ENCODE results near the gene DNM3.

DNA sequence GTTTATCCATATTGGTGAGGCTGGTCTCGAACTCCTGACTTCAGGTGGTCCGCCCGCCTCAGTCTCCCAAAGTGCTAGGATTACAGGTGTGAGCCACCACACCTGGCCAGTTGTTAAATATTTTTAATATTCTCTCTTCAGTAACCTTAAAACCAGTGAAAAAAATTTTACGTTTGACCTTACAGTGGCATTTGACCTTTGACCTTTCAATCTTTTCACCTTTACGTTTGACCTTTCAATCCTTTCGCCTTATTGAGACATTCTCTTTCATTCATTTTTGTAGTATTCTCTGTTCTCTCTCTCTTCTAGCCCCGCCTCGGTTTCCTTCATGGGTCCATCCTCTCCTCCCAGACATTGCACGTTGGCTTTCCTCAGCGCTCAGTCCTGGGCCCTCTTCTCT lies 277.9 kb downstream of the DNM3 start:
- TF ChIP-seq, protein P1, sequence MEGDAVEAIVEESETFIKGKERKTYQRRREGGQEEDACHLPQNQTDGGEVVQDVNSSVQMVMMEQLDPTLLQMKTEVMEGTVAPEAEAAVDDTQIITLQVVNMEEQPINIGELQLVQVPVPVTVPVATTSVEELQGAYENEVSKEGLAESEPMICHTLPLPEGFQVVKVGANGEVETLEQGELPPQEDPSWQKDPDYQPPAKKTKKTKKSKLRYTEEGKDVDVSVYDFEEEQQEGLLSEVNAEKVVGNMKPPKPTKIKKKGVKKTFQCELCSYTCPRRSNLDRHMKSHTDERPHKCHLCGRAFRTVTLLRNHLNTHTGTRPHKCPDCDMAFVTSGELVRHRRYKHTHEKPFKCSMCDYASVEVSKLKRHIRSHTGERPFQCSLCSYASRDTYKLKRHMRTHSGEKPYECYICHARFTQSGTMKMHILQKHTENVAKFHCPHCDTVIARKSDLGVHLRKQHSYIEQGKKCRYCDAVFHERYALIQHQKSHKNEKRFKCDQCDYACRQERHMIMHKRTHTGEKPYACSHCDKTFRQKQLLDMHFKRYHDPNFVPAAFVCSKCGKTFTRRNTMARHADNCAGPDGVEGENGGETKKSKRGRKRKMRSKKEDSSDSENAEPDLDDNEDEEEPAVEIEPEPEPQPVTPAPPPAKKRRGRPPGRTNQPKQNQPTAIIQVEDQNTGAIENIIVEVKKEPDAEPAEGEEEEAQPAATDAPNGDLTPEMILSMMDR (IDR thresholded peaks at IDR 0.05), result no peak
- no peak for TF ChIP-seq EP300 (IDR thresholded peaks at IDR 0.05; ENCODE audit: low read depth)
